Stimulated activated CD4-positive, alpha-beta T cell treated with anti-CD3 and anti-CD28 coated beads, Interleukin-1b, Interleukin-23, amount 100 ng/mL, for 24 hours (primary cell): ENCODE results near the gene ANKS1A.
A peak's percentile ranks its signal among the peaks of the same experiment; 100 is the strongest.
"Not testable (repeated sequence)": the region's sequence is repeated elsewhere in the genome, so short reads cannot be mapped to it uniquely, and the experiment has no call there.

Source experiments
- DNase-seq, 4 experiments: peaks; one replicate each; pipeline ENCODE4 v3.0.0-alpha.2; 2020; ENCODE audit warnings: low read depth in 4 of 4, low spot score in 1 of 4

Gene ANKS1A

DNA sequence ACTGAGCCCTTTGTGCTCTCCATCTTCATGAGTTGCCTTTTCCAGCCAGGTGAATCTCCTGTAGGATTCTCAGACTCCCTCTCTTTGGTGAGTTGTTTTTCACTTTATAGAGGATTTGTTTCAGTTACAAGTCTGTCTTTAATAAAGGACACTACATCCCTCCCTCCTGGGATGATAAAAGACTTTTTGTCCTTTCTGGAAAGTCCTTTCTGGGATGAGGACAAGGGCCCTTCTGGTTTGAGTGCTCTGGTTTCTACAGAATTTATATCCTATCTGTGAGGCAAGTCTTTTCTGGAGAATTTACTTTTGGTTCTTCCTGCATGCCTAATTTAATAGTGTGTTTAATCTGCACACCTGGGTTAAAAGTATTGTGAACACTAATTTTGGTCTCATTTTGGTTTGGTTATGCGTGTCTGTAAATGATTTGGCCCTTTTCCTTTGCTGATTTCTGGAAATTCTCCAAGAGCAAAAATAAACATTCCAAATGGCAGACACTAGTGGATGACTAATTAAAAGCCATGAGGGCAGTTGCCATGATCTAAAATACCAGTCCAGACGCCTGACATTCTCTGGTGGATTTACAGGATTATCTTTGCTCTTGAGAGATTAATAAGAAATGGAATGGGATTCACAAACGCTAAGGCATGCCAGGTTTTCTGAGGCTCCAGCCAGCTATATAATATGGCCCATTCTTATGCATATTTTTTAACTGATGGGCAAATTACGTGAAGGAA is 207.2 kb downstream of the ANKS1A start:
- DNase-seq = no peak

DNA sequence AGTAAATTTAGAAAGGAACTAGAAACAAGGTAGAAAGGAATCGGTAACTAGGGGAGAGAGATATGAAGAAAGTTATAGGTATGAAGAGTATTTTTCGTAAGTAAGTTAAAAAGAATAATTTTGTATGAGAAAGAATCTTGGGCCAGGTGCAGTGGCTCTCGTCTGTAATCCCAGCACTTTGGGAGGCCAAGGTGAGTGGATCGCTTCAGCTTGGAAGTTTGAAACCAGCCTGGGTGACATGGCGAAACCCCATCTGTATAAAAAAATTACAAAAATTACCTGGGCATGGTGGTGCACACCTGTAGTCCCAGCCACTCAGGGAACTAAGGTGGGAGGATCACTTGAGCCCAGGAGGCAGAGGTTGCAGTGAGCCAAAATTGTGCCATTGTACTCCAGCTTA is 210.1 kb downstream of the ANKS1A start:
- no peak for DNase-seq

DNA sequence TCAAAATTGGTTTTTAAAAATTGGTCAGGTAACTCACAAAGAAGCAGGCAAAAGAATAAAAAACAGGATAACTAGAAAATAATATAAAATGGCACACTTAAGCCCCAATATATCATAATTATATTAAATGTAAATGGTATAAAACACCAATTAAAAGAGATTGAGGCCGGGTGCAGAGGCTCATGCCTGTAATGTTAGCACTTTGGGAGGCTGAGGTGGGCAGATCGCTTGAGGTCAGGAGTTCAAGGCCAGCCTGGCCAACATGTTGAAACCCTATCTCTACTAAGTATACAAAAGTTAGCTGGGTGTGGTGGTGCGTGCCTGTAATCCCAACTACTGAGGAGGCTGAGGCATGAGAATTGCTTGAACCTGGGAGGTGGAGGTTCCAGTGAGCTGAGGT is 216.0 kb downstream of the ANKS1A start:
- no peak for DNase-seq

DNA sequence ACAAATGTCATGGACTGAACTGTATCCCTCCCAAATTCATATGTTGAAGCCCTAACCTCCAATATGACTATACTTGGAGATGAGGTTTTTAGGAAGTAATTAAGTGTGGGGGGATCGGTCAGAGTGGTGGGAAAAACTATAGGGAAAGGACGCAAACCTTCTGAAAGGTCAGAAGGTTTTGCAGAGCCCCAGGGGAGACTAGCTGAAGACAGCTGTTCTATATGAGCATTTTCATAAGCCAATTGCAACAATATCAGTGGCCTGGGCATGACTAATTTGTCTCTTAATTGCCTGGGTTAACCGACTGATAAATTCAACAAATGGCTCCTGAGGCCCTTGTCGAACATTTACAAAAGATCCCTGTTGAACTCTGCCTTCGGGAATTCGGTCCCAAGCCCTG is 217.0 kb downstream of the ANKS1A start:
- not testable (repeated sequence) for DNase-seq

DNA sequence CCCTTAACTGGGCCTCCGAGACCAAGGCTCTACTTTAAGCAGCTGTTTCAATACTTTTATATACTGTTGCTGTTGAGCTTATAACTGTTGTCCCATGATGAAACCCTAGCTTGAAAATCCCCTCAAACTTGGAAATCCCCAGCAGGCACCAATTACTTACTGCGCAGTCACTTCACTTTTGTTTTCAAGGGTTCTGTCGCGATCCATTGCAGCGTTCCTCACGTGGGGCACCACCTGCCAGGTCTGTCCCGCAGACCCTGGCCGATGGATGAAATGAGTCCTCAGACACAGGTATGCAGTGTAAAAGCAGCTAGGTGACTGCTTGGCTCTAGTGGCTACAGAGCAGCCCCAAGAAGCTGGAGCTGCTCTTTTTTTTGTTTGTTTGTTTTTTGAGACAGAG is 218.2 kb downstream of the ANKS1A start:
- DNase-seq = not testable (repeated sequence)

DNA sequence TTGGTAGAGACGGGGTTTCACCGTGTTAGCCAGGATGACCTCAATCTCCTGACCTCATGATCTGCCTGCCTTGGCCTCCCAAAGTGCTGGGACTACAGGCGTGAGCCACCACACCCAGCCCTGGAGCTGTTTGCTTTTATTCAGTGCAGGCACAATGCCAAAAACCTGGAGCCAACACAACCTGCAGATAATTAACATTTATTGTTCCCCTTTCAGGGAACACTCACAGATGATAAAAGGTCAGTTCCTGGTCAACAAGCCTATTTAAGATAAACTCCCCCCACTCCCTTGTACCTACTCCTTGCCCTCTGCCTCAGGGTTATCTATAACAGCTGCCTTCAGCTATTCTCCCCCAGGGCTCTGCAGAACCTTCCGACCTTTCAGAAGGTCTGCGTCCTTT is 218.7 kb downstream of the ANKS1A start:
- not testable (repeated sequence) for DNase-seq

DNA sequence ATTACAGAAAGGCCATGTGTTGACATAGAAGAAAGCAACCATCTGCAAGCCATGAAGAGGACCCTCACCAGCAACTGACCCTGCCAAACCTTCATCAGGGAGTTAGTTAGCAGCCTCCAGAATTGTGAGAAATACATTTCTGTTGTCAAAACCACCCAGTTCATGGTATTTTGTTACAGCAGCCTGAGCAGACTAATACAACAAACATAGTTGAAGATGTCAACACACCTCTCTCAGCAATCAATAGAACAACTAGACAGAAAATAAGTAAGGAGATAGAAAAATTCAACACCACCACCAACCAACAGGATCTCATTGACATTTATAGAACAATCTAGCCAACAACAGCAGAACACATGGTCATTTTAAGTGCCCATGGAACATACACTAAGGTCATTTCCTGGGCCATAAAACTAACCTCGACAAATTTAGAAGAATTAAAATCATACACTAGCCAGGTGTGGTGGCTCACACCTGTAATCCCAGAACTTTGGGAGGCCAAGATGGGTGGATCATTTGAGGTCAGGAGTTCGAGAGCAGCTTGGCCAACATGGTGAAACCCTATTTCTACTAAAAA is 219.3 kb downstream of the ANKS1A start:
- DNase-seq = no peak

DNA sequence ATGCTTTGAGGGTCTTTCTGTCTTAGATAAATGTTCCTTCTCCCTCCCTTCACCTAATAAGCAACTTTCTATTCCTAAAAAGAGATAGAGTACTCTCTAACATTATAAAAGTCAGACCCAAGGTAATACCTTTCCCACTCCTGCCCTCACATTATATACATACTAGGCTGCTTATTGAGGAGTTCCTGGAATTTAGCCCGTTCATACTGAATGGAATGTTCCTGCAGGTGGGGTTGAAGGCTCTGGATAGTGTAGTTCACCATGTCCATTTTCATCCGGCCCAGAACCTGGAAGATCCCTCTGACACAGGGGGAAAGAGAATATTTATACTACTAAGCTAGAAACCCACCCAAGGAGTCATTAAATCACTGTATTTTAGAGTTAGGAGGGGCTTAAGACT is 231.7 kb downstream of the ANKS1A start:
- no peak for DNase-seq

DNA sequence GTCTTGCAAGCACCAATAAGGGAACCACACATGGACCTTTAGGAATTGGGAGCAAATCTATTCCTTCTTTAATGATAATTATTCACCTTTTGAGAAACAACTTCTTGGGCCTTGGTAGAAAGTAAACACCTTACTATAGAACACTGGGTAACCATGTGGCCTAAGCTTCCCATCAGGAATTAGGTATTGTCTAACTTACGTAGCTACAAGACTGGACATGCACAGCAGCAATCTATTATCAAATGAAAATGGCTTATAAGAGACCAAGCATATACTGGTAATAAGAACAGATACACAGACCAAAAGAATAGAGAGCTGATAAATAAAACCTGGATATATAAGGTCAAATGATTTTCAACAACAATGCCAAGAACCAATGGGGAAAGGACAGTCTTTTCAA is 235.3 kb downstream of the ANKS1A start:
- no peak for DNase-seq

DNA sequence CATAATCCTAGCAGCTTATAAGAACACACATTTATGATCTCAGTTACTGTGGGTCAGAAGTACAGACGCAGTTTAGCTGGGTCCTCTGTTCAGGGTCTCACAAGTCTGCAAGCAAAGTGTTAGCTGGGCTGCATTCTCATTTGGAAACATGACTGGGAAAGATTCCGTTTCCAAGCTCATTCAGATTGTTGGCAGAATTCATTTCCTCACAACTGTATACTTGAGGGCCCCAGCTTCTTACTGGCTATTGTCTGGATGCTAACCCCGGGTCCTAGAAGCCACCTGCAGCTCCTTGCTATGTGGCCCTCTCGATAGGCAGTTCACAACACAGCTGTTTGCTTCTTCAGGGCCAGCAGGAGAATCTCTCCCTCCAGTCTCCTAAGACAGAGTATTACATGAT is 239.0 kb downstream of the ANKS1A start:
- DNase-seq = no peak

DNA sequence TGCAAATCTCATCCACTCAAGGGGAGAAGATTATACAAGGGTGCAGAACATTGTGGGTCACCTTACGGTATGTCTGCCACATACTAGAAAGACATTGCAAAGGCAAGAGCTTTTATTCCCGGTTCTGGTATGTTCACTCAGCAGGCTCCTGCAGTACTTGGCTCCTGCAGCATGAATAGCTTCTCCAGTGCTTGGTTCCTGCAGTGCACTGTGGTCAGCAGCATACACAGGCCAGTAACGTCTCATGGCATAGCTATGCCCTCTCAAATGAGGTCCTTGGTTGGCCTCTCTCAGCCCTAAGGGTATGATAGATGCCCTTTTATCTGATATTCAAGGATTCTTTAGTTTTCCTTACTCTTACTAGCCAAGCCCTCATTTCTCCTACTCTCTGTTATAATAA is 239.4 kb downstream of the ANKS1A start:
- DNase-seq = no peak

DNA sequence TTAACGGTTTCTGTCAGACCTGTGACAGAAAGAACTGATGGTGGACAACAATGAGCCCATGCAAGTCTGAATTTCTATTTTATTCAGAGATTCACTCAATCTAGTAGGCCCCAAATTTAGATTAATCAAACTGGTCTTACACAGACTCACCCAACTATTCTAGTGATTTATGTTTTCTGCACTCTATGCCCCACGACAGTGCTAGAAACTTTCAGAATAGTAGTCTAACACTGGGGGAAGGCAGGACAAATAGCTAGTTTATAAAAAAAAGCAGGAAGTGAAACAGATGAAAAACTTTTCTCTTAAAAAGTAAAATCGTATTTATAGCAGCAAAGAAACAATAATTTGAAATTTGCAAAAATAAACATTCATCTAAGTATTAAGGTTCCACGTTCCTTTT is 247.1 kb downstream of the ANKS1A start:
- DNase-seq = no peak

DNA sequence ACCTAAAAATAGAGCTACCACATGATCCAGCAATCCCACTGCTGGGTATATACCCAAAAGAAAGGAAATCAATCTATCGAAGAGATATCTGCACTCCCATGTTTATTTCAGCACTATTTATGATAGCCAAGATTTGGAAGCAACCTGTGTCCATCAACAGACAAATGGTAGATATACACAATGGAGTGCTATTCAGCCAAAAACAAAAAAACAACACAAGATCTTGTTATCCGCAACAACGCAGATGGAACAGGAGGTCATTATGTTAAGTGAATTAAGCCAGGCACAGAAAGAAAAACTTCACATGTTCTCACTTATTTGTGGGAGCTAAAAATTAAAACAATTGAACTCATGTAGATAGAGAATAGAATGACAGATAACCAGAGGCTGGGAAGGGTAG is 249.1 kb downstream of the ANKS1A start:
- not testable (repeated sequence) for DNase-seq

DNA sequence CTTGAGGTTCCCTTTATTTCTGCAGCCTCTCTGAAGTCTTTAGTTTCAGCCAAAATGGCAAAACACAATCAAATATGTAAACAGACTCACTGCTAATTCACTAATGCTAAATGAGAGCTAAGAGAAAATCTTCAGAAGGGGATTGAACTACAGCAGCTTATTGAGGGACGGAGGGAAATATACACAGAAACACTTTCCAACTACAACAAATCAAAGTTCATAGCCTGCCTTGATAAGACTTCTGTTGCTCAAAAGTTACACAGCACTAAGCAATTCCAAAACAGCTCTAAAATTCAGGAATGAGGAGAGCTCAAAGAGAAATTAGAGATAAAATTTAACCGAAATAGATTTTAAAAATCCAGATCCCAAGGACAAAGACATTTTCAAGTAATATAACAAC is 250.4 kb downstream of the ANKS1A start:
- no peak for DNase-seq

DNA sequence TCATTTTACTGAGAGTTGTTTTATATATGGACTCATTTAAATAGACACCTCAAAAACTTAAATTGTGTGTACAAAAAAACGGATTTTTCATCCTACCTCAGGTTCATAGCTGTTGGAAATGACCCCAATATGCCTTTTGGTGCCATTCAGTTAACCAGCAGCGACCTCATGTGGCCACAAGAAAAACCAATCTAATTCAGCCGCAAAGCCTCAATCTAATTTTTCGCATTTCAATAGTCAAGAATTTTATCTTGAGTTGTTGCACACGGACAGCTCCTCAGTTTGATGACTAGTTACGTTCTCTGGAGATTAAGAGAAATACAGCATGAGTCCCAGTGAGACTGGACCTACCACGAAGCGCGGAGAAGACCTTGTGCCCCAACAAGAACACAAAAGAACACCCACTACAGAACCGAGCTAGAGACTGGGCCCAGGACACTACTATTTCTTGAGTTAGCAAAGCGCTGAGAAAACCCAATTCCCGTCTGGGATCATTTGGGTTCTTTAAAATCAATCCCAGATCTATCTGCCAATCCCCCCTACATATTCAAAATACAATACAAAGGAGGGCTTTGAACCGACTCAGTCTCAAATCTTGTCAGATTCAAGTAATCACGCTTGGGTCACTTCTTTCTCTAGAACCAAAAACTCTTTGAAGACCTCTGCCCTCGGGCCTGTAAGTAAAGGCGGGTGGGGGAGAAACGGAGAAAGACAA is 251.0 kb downstream of the ANKS1A start:
- DNase-seq = peak in 3 of 4 experiments; percentile 15 to 21 (median 17)

DNA sequence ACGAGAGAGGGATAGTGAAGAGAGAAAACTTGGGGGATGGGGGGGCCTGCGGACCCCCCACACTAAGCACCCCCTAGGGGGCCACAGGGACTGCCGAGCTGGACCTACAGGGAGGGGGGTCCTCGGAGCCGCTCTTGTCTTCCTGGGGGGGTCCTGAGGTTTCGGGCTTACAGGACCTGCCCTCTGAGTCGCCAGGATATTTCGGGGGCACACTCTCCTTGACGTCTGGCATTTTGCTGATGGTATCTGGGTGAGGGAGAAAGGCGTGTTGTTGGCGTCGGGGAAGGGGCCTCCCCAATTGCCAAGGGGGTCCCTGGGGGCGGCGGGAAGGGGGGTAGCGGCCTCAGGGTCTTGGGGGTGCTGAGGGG is 251.6 kb downstream of the ANKS1A start:
- no peak for DNase-seq
